Measurements from ENCODE around the gene COL16A1. TPM values are rescaled to one million over a fixed set of nuclear protein-coding genes. Genes with fewer than 3 reads are reported as not detected.
A peak's percentile ranks its signal among the peaks of the same experiment; 100 is the strongest.

The COL16A1 gene
- total RNA-seq, 2 donors from 2014 or later = 10.1 to 15.8 TPM

- intact Hi-C loops (cut with DNase I) = no loop called here
- no peaks in the 10 kb centered on the region for H3K4me1 ChIP-seq
- WGBS, 2 donors = 74 to 83% methylated on average over 13 to 32 of the region's 32 CpGs
- no peaks in the 10 kb centered on the region for H3K36me3 ChIP-seq (replicated peaks in 1 of 2; ENCODE audit: insufficient read depth in 1 of 2, low read depth in 2 of 2)
- no peak for DNase-seq
- no peak overlapping the region for H3K27ac ChIP-seq
- TF ChIP-seq POLR2A (IDR thresholded peaks at IDR 0.05) = no peak
- TF ChIP-seq, protein P1, sequence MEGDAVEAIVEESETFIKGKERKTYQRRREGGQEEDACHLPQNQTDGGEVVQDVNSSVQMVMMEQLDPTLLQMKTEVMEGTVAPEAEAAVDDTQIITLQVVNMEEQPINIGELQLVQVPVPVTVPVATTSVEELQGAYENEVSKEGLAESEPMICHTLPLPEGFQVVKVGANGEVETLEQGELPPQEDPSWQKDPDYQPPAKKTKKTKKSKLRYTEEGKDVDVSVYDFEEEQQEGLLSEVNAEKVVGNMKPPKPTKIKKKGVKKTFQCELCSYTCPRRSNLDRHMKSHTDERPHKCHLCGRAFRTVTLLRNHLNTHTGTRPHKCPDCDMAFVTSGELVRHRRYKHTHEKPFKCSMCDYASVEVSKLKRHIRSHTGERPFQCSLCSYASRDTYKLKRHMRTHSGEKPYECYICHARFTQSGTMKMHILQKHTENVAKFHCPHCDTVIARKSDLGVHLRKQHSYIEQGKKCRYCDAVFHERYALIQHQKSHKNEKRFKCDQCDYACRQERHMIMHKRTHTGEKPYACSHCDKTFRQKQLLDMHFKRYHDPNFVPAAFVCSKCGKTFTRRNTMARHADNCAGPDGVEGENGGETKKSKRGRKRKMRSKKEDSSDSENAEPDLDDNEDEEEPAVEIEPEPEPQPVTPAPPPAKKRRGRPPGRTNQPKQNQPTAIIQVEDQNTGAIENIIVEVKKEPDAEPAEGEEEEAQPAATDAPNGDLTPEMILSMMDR (IDR thresholded peaks at IDR 0.05) = no peak
- no peaks in the 10 kb centered on the region for H3K9me3 ChIP-seq
- no peaks in the 10 kb centered on the region for H3K27me3 ChIP-seq
- ATAC-seq = no peak
- no peak overlapping the region for H3K4me3 ChIP-seq
Measured at GRCh38 chr1:31742462-31743212, 38.8 kb upstream of the COL16A1 start.

GRCh38 chr1:31739346-31739745 is 35.5 kb upstream of the COL16A1 start:
- intact Hi-C loops (cut with DNase I) = no loop called here
- no peak overlapping the region for H3K27ac ChIP-seq
- ATAC-seq = no peak
- 62 to 68% methylated on average over 8 to 12 of the region's 12 CpGs for WGBS, 2 donors
- H3K4me1 ChIP-seq = no peaks in the 10 kb centered on the region
- no peaks in the 10 kb centered on the region for H3K9me3 ChIP-seq
- no peaks in the 10 kb centered on the region for H3K36me3 ChIP-seq (replicated peaks in 1 of 2; ENCODE audit: insufficient read depth in 1 of 2, low read depth in 2 of 2)
- no peak for DNase-seq
- TF ChIP-seq, protein P1 (IDR thresholded peaks at IDR 0.05) = no peak
- TF ChIP-seq POLR2A (IDR thresholded peaks at IDR 0.05) = no peak
- H3K4me3 ChIP-seq = no peak overlapping the region
- H3K27me3 ChIP-seq = no peaks in the 10 kb centered on the region

GRCh38 chr1:31736675-31737074 is 32.9 kb upstream of the COL16A1 start:
- no peaks in the 10 kb centered on the region for H3K9me3 ChIP-seq
- DNase-seq (peak; percentile 26 to 66 (median 58)), ATAC-seq (peak; percentile 58)
- no peaks in the 10 kb centered on the region for H3K36me3 ChIP-seq (replicated peaks in 1 of 2; ENCODE audit: insufficient read depth in 1 of 2, low read depth in 2 of 2)
- TF ChIP-seq POLR2A (IDR thresholded peaks at IDR 0.05) = no peak
- TF ChIP-seq, protein P1 (IDR thresholded peaks at IDR 0.05) = no peak
- no peaks in the 10 kb centered on the region for H3K4me1 ChIP-seq
- intact Hi-C loops (cut with DNase I) = no loop called here
- 56 to 93% methylated on average over 3 to 18 of the region's 18 CpGs for WGBS, 2 donors
- no peaks in the 10 kb centered on the region for H3K27me3 ChIP-seq
- no peak overlapping the region for H3K27ac ChIP-seq
- H3K4me3 ChIP-seq = no peak overlapping the region

- Histone ChIP-seq H3K27me3 (no peaks in the 10 kb centered on the region), H3K4me3 (no peak overlapping the region), H3K36me3 (replicated peaks in 1 of 2; ENCODE audit: insufficient read depth in 1 of 2, low read depth in 2 of 2) (no peaks in the 10 kb centered on the region), H3K9me3 (no peaks in the 10 kb centered on the region), H3K4me1 (no peaks in the 10 kb centered on the region), H3K27ac (no peak overlapping the region)
- ATAC-seq (no peak), DNase-seq (no peak)
- intact Hi-C loops (cut with DNase I) = no loop called here
- WGBS, 2 donors = 83 to 91% methylated on average over 10 of the region's 10 CpGs
- TF ChIP-seq, protein P1 (IDR thresholded peaks at IDR 0.05) = no peak
- TF ChIP-seq POLR2A (IDR thresholded peaks at IDR 0.05) = no peak
Measured at GRCh38 chr1:31735571-31735970, 31.8 kb upstream of the COL16A1 start.

DNA sequence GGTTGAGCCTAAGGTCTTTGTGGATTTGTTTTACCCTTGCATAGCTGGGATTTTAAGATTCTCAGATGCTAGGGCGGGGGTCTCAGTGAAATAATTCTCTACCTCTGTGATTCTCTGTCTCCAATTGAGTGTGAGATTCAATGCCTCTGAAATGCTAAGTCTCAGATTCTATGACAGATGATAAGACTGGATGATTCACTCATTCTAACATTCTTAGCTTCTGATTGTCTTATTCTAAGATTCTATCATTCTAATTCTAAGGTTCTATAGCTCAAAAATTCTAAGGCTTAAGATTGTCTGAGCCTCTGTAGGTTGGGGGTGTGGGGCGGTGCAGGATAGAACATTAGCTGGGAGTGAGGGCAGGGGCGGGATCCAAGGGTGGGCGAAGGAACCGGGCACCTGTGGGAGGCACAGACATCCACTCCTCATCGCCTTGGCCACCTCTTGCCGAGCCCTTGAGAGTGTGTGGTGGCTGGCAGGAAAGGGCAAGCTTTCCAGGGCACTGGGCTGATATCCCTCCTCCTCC is 30.8 kb upstream of the COL16A1 start:
- TF ChIP-seq, protein P1 (IDR thresholded peaks at IDR 0.05) = no peak
- no peak for TF ChIP-seq POLR2A (IDR thresholded peaks at IDR 0.05)
- no peaks in the 10 kb centered on the region for H3K27me3 ChIP-seq

More for the DNA sequence above, 30.8 kb upstream of the COL16A1 start:
- DNase-seq (no peak), ATAC-seq (no peak)
- no peaks in the 10 kb centered on the region for H3K4me1 ChIP-seq
- 78 to 85% methylated on average over 7 of the region's 7 CpGs for WGBS, 2 donors
- H3K9me3 ChIP-seq = no peaks in the 10 kb centered on the region
- no peak overlapping the region for H3K4me3 ChIP-seq
- intact Hi-C loops (cut with DNase I) = no loop called here
- no peak overlapping the region for H3K27ac ChIP-seq
- H3K36me3 ChIP-seq (replicated peaks in 1 of 2; ENCODE audit: insufficient read depth in 1 of 2, low read depth in 2 of 2) = no peaks in the 10 kb centered on the region
